ENCODE measurements around the gene ANKRD42.
"Not testable (repeated sequence)": the region's sequence is repeated elsewhere in the genome, so short reads cannot be mapped to it uniquely, and the experiment has no call there.

ANKRD42 gene

DNA sequence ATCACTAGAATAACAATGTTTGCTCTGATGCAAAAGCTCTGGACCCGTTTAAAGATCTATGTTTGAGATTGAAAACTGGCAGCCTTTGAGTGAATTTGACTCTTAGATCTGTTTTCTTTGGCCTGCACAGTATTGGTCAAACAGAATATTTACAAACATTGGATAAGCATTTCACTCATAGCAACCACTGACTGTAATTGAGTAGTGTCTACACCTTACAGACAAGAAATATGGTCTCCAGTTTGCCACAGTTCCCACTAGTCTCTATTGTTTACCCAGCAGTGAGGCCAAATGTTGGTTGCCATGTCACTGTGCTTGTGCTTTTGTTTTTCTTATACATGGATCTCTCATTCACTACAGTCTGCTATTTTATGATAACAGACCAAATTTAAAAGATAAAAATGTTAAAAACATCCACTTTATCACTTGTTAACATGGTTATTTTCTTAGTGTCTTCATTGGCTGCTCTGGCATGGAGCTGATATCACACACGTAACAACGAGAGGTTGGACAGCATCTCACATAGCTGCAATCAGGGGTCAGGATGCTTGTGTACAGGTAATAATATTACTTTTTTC lies 12.2 kb downstream of the ANKRD42 start:
- Histone ChIP-seq H3K9me3 (replicated peaks; ENCODE audit: insufficient read depth, low read length) (no peaks in the 10 kb centered on the region), H3K9ac (ENCODE audit: low read length) (no peak overlapping the region), H3K79me2 (ENCODE audit: low read length) (no peaks in the 10 kb centered on the region), H3K27ac (ENCODE audit: low read length) (no peak overlapping the region), H4K20me1 (ENCODE audit: insufficient read depth, low read length) (no peaks in the 10 kb centered on the region), H3K9me2 (replicated peaks; ENCODE audit: insufficient read depth, low read length) (no peaks in the 10 kb centered on the region), H2AFZ (ENCODE audit: low read length) (no peak overlapping the region), H3K36me3 (replicated peaks; ENCODE audit: insufficient read depth, low read length) (no peaks in the 10 kb centered on the region), H3K4me2 (ENCODE audit: low read depth, low read length) (no peak overlapping the region), H3K4me3 (ENCODE audit: low read length) (no peak overlapping the region), H3K27me3 (replicated peaks; ENCODE audit: insufficient read depth, low read length) (no peaks in the 10 kb centered on the region), H3F3A (ENCODE audit: insufficient read depth, low read length) (no peaks in the 10 kb centered on the region), H3K4me1 (ENCODE audit: low read length) (no peaks in the 10 kb centered on the region)
- DNase-seq, result no peak
- no peak for TF ChIP-seq EZH2 (optimal IDR thresholded peaks at IDR 0.05; ENCODE audit: low read depth, low read length)
- no peak for TF ChIP-seq EZH2phosphoT487 (IDR thresholded peaks at IDR 0.05; ENCODE audit: low read length)
- TF ChIP-seq, protein P1, sequence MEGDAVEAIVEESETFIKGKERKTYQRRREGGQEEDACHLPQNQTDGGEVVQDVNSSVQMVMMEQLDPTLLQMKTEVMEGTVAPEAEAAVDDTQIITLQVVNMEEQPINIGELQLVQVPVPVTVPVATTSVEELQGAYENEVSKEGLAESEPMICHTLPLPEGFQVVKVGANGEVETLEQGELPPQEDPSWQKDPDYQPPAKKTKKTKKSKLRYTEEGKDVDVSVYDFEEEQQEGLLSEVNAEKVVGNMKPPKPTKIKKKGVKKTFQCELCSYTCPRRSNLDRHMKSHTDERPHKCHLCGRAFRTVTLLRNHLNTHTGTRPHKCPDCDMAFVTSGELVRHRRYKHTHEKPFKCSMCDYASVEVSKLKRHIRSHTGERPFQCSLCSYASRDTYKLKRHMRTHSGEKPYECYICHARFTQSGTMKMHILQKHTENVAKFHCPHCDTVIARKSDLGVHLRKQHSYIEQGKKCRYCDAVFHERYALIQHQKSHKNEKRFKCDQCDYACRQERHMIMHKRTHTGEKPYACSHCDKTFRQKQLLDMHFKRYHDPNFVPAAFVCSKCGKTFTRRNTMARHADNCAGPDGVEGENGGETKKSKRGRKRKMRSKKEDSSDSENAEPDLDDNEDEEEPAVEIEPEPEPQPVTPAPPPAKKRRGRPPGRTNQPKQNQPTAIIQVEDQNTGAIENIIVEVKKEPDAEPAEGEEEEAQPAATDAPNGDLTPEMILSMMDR (IDR thresholded peaks at IDR 0.05; ENCODE audit: low read length), result no peak

DNA sequence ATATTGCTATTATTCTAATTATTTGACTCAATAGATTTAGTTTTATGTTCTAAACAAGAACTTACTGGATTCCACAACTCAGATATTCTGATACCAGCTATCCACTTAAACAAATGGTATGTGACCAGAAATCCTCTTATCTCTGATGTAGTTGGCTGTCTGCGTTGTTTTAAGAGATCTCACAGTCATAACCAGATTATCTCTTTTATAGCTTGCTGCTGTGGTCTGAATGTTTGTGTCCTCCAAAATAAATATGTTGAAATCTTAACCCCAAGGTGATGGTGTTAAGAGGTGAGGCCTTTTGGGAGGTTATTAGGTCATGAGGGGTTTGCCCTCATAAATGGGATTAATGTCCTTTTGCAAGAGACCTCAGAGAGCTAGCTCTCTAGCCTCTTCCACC lies 12.7 kb downstream of the ANKRD42 start:
- H2AFZ ChIP-seq (ENCODE audit: low read length), result no peak overlapping the region
- H3K4me1 ChIP-seq (ENCODE audit: low read length), result no peaks in the 10 kb centered on the region
- no peaks in the 10 kb centered on the region for H3K9me2 ChIP-seq (replicated peaks; ENCODE audit: insufficient read depth, low read length)
- no peak overlapping the region for H3K4me3 ChIP-seq (ENCODE audit: low read length)
- H3K4me2 ChIP-seq (ENCODE audit: low read depth, low read length), result no peak overlapping the region
- TF ChIP-seq, protein P1 (IDR thresholded peaks at IDR 0.05; ENCODE audit: low read length), result no peak
- TF ChIP-seq EZH2phosphoT487 (IDR thresholded peaks at IDR 0.05; ENCODE audit: low read length) (no peak), EZH2 (optimal IDR thresholded peaks at IDR 0.05; ENCODE audit: low read depth, low read length) (no peak)
- no peaks in the 10 kb centered on the region for H3K27me3 ChIP-seq (replicated peaks; ENCODE audit: insufficient read depth, low read length)
- H4K20me1 ChIP-seq (ENCODE audit: insufficient read depth, low read length), result no peaks in the 10 kb centered on the region
- H3K27ac ChIP-seq (ENCODE audit: low read length), result no peak overlapping the region
- no peak overlapping the region for H3K9ac ChIP-seq (ENCODE audit: low read length)
- no peaks in the 10 kb centered on the region for H3K9me3 ChIP-seq (replicated peaks; ENCODE audit: insufficient read depth, low read length)
- H3K79me2 ChIP-seq (ENCODE audit: low read length), result no peaks in the 10 kb centered on the region
- no peaks in the 10 kb centered on the region for H3F3A ChIP-seq (ENCODE audit: insufficient read depth, low read length)
- no peak for DNase-seq
- H3K36me3 ChIP-seq (replicated peaks; ENCODE audit: insufficient read depth, low read length), result no peaks in the 10 kb centered on the region

DNA sequence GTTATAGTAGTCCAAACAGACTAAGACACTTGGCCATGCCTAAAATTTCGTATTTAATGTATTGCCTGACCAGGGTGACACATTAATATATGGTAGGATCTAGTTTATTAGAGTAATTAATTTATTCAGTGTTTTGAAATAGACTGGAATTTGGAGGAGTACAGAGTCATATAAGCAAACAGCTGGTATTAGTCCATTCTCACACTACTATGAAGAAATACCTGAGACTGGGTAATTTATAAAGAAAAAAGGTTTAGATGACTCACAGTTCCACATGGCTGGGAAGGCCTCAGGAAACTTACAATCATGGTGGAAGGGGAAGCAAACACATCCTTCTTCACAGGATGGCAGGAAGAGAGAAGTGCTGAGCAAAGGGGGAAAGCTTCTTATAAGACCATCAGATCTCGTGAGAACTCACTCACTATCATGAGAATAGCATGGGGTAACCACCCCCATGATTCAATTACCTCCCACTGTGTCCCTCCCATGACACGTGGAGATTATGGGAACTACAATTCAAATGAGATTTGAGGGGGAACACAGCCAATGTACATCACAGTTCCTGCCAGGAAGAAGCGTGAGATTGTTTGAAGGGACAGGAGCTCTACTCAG lies 13.4 kb downstream of the ANKRD42 start:
- not testable (repeated sequence) for H3K79me2 ChIP-seq (ENCODE audit: low read length); H3K4me1 ChIP-seq (ENCODE audit: low read length); H3K4me2 ChIP-seq (ENCODE audit: low read depth, low read length); DNase-seq; H3K36me3 ChIP-seq (replicated peaks; ENCODE audit: insufficient read depth, low read length); H3K9me2 ChIP-seq (replicated peaks; ENCODE audit: insufficient read depth, low read length); H3F3A ChIP-seq (ENCODE audit: insufficient read depth, low read length); H2AFZ ChIP-seq (ENCODE audit: low read length); H3K4me3 ChIP-seq (ENCODE audit: low read length); H3K27me3 ChIP-seq (replicated peaks; ENCODE audit: insufficient read depth, low read length); H3K27ac ChIP-seq (ENCODE audit: low read length); H3K9me3 ChIP-seq (replicated peaks; ENCODE audit: insufficient read depth, low read length); H4K20me1 ChIP-seq (ENCODE audit: insufficient read depth, low read length); H3K9ac ChIP-seq (ENCODE audit: low read length)

DNA sequence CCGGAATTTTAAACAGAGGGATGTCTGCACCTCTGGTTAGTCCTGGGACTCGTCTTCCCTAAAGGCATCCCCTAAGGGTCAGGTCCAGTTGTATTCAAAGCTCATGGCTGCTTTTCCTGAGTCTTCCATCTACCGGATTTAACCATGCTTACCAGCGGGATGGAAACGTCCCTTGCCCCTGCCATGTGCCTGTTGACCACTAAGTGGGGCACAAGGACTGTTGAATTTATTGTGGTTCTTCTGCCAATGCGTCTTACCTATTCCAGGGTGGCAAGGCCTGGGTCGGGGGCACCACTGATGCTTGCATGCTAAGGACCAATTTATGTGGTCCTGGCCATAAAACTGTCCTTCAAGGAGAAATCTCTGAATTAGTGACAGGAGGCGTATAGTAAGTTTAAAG lies 25.6 kb downstream of the ANKRD42 start:
- Histone ChIP-seq H3K9me2 (replicated peaks; ENCODE audit: insufficient read depth, low read length) (no peaks in the 10 kb centered on the region), H3F3A (ENCODE audit: insufficient read depth, low read length) (no peaks in the 10 kb centered on the region), H3K36me3 (replicated peaks; ENCODE audit: insufficient read depth, low read length) (no peaks in the 10 kb centered on the region), H3K9me3 (replicated peaks; ENCODE audit: insufficient read depth, low read length) (no peaks in the 10 kb centered on the region), H3K4me3 (ENCODE audit: low read length) (no peak overlapping the region), H3K27ac (ENCODE audit: low read length) (no peak overlapping the region), H3K79me2 (ENCODE audit: low read length) (no peaks in the 10 kb centered on the region), H3K4me2 (ENCODE audit: low read depth, low read length) (no peak overlapping the region), H3K27me3 (replicated peaks; ENCODE audit: insufficient read depth, low read length) (no peaks in the 10 kb centered on the region), H3K9ac (ENCODE audit: low read length) (no peak overlapping the region), H4K20me1 (ENCODE audit: insufficient read depth, low read length) (no peaks in the 10 kb centered on the region), H3K4me1 (ENCODE audit: low read length) (no peaks in the 10 kb centered on the region), H2AFZ (ENCODE audit: low read length) (no peak overlapping the region)
- TF ChIP-seq, protein P1 (IDR thresholded peaks at IDR 0.05; ENCODE audit: low read length), result peak; percentile 13
- TF ChIP-seq EZH2 (optimal IDR thresholded peaks at IDR 0.05; ENCODE audit: low read depth, low read length) (no peak), EZH2phosphoT487 (IDR thresholded peaks at IDR 0.05; ENCODE audit: low read length) (no peak)
- DNase-seq, result no peak

Measured in MM.1S (cell line).